Measurements from ENCODE around the gene ARPC1A.

- no peak for TF ChIP-seq POLR2A (IDR thresholded peaks at IDR 0.05; ENCODE audit: low read depth, low read length)
- no peak for TF ChIP-seq POLR2AphosphoS5 (IDR thresholded peaks at IDR 0.05; ENCODE audit: low read depth, low read length)
- TF ChIP-seq SPI1 (IDR thresholded peaks at IDR 0.05; ENCODE audit: low read depth, low read length) = no peak
Observed at GRCh38 chr7:99404977-99405320, 79.3 kb downstream of the ARPC1A start.

Data from GM12891 (cell line).